Mammary epithelial cell (primary cell): ENCODE measurements around the gene WHRN.

Experiments used
- EZH2 ChIP-seq: IDR thresholded peaks from 2 replicates; pipeline ENCODE4 v1.6.1; 2012; ENCODE audit warnings: low read length, inconsistent platforms, borderline replicate concordance
- TF ChIP-seq, protein P1 (sequence below), 2 donors: IDR thresholded peaks in 1 of 2; conservative IDR thresholded peaks in 1 of 2; 2 replicates each; pipeline ENCODE4 v1.5.1; 2011 to 2012; ENCODE audit warnings: inconsistent platforms in 2 of 2, low read length in 2 of 2, mild to moderate bottlenecking in 2 of 2, control low read depth in 1 of 2, low read depth in 1 of 2; ENCODE audit not compliant: insufficient read depth in 1 of 2; ENCODE audit errors: extremely low read depth in 1 of 2

DNA sequence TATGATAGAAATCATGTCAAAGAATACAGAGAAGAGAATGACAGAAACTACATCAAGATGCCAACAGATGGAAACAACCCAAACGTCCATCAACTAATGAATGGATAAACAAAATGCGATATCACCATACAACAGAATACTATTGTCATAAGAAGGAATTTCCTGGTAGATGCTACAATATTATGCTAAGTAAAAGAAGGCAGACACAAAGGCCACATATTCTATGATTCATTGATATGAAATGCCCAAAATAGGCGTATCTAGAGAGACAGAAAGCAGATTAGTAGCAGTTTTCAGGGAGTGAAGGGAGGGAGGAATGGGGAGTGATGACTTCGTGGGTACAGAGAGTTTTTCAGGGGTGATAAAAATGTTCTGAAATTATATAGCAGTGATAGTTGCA lies 59.2 kb downstream of the WHRN start:
- TF ChIP-seq, protein P1, sequence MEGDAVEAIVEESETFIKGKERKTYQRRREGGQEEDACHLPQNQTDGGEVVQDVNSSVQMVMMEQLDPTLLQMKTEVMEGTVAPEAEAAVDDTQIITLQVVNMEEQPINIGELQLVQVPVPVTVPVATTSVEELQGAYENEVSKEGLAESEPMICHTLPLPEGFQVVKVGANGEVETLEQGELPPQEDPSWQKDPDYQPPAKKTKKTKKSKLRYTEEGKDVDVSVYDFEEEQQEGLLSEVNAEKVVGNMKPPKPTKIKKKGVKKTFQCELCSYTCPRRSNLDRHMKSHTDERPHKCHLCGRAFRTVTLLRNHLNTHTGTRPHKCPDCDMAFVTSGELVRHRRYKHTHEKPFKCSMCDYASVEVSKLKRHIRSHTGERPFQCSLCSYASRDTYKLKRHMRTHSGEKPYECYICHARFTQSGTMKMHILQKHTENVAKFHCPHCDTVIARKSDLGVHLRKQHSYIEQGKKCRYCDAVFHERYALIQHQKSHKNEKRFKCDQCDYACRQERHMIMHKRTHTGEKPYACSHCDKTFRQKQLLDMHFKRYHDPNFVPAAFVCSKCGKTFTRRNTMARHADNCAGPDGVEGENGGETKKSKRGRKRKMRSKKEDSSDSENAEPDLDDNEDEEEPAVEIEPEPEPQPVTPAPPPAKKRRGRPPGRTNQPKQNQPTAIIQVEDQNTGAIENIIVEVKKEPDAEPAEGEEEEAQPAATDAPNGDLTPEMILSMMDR (conservative IDR thresholded peaks at IDR 0.05 in 1 of 2, IDR thresholded peaks at IDR 0.05 in 1 of 2; ENCODE audit: extremely low read depth in 1 of 2, insufficient read depth in 1 of 2, low read depth in 1 of 2, low read length in 2 of 2), result no peak
- no peak for TF ChIP-seq EZH2
